HL-60/S4 treated with retinoic acid at 250 ng/mL for 4 days and 3 days (cell line): ENCODE data around the gene PPP4R3A.
"Not testable (repeated sequence)": the region's sequence is repeated elsewhere in the genome, so short reads cannot be mapped to it uniquely, and the experiment has no call there.

Experiments used
- in situ Hi-C: fragments of 300-500 bp; cut with MboI; formaldehyde crosslinking; loops from 2 replicates; pipeline ENCODE4 v1.7.0; 2022; ENCODE audit warnings: low sequenced_read_pairs

Gene PPP4R3A

GRCh38 chr14:91444335-91445020 lies 65.6 kb downstream of the PPP4R3A start:
- in situ Hi-C loops: no loop called here

- in situ Hi-C loops: no loop called here
Observed at GRCh38 chr14:91439345-91439744, 70.8 kb downstream of the PPP4R3A start.

- in situ Hi-C loops: no loop called here
Observed at GRCh38 chr14:91438845-91439244, 71.3 kb downstream of the PPP4R3A start.

- in situ Hi-C loops: not testable (repeated sequence)
Observed at GRCh38 chr14:91436266-91436665, 73.8 kb downstream of the PPP4R3A start.

- in situ Hi-C loops: no loop called here
Observed at GRCh38 chr14:91429385-91429784, 80.7 kb downstream of the PPP4R3A start.

GRCh38 chr14:91428931-91429330 lies 81.2 kb downstream of the PPP4R3A start:
- in situ Hi-C loops: not testable (repeated sequence)

GRCh38 chr14:91425531-91425944 lies 84.6 kb downstream of the PPP4R3A start:
- in situ Hi-C loops: not testable (repeated sequence)

GRCh38 chr14:91424813-91425530 lies 85.1 kb downstream of the PPP4R3A start:
- in situ Hi-C loops: no loop called here

GRCh38 chr14:91420686-91421085 lies 89.4 kb downstream of the PPP4R3A start:
- in situ Hi-C loops: no loop called here

GRCh38 chr14:91419451-91419850 lies 90.7 kb downstream of the PPP4R3A start:
- in situ Hi-C loops: no loop called here

- in situ Hi-C loops: no loop called here
Observed at GRCh38 chr14:91419044-91419397, 91.1 kb downstream of the PPP4R3A start.

- in situ Hi-C loops: no loop called here
Observed at GRCh38 chr14:91418387-91419043, 91.6 kb downstream of the PPP4R3A start.

GRCh38 chr14:91417983-91418386 lies 92.1 kb downstream of the PPP4R3A start:
- in situ Hi-C loops: no loop called here

GRCh38 chr14:91417120-91417982 lies 92.8 kb downstream of the PPP4R3A start, which contains the start of gene CCDC88C:
CCDC88C (minus strand) TSS chr14:91417820; CDS start chr14:91417690, 130 bp downstream.
- in situ Hi-C loops: no loop called here

- in situ Hi-C loops: no loop called here
Observed at GRCh38 chr14:91416744-91417119, 93.4 kb downstream of the PPP4R3A start.

GRCh38 chr14:91415794-91416743 lies 94.0 kb downstream of the PPP4R3A start:
- in situ Hi-C loops: no loop called here

GRCh38 chr14:91414475-91414833 lies 95.7 kb downstream of the PPP4R3A start:
- in situ Hi-C loops: no loop called here

GRCh38 chr14:91413547-91414474 lies 96.3 kb downstream of the PPP4R3A start:
- in situ Hi-C loops: no loop called here

GRCh38 chr14:91412939-91413338 lies 97.2 kb downstream of the PPP4R3A start:
- in situ Hi-C loops: no loop called here
